HG02678 (cell line): Measurements from ENCODE around the gene PPP6R2.

Source experiments
- ATAC-seq: cut with Tn5 transposase; IDR thresholded peaks from one replicate; pipeline ENCODE4 v1.9.1; 2021; ENCODE audit warnings: mild to moderate bottlenecking, moderate library complexity; ENCODE audit not compliant: unreplicated experiment

PPP6R2 gene

GRCh38 chr22:50443197-50443596 lies 100.1 kb downstream of the PPP6R2 start:
- ATAC-seq = no peak

- ATAC-seq = no peak
Measured at GRCh38 chr22:50443801-50444625, 100.9 kb downstream of the PPP6R2 start.

GRCh38 chr22:50444663-50445062 lies 101.5 kb downstream of the PPP6R2 start:
- ATAC-seq = no peak

GRCh38 chr22:50445071-50445879 lies 102.1 kb downstream of the PPP6R2 start:
- no peak for ATAC-seq

- no peak for ATAC-seq
Measured at GRCh38 chr22:50445880-50446707, 103.0 kb downstream of the PPP6R2 start.

GRCh38 chr22:50446708-50447575 lies 103.8 kb downstream of the PPP6R2 start:
- no peak for ATAC-seq

GRCh38 chr22:50447576-50448551 lies 104.7 kb downstream of the PPP6R2 start:
- ATAC-seq = no peak

- ATAC-seq = no peak
Measured at GRCh38 chr22:50452649-50453048, 109.5 kb downstream of the PPP6R2 start.

- no peak for ATAC-seq
Measured at GRCh38 chr22:50454556-50455075, 111.5 kb downstream of the PPP6R2 start.

- no peak for ATAC-seq
Measured at GRCh38 chr22:50455201-50455600, 112.1 kb downstream of the PPP6R2 start.

GRCh38 chr22:50456026-50456425 lies 112.9 kb downstream of the PPP6R2 start:
- no peak for ATAC-seq

GRCh38 chr22:50456466-50457234 lies 113.5 kb downstream of the PPP6R2 start:
- ATAC-seq = no peak

- no peak for ATAC-seq
Measured at GRCh38 chr22:50459016-50459415, 115.9 kb downstream of the PPP6R2 start.

- ATAC-seq = no peak
Measured at GRCh38 chr22:50459496-50460140, 116.5 kb downstream of the PPP6R2 start.

GRCh38 chr22:50460938-50461337 lies 117.8 kb downstream of the PPP6R2 start:
- ATAC-seq = no peak

- no peak for ATAC-seq
Measured at GRCh38 chr22:50461536-50461935, 118.4 kb downstream of the PPP6R2 start.

- ATAC-seq = no peak
Measured at GRCh38 chr22:50461979-50462540, 118.9 kb downstream of the PPP6R2 start.
